ENCODE data around the gene RBBP5. TPM values are rescaled to one million over a fixed set of nuclear protein-coding genes. Genes with fewer than 3 reads are reported as not detected.

RBBP5 gene
- total RNA-seq, 4 donors from 2014 or later: 11.8 to 18.1 (median 15.9) TPM

DNA sequence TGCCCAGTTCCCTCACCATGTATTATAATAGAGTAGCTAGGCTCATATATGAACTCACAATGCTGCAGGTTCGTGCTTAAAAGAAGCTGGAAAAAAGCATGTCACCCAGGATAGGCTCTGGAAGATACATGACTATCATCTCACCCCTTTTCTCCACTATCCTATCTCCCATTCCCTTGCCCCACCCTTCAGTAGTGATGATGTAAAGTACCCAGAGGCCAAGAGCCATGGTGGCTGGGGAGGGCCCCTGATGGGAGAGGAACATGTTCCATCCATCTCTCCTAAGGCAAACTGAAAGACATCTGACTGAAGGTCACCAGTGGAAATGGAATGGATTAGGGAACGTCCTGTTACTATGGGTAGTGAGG lies 20.3 kb upstream of the RBBP5 start:
- no peak for TF ChIP-seq EP300 (IDR thresholded peaks at IDR 0.05)
- TF ChIP-seq, protein P1, sequence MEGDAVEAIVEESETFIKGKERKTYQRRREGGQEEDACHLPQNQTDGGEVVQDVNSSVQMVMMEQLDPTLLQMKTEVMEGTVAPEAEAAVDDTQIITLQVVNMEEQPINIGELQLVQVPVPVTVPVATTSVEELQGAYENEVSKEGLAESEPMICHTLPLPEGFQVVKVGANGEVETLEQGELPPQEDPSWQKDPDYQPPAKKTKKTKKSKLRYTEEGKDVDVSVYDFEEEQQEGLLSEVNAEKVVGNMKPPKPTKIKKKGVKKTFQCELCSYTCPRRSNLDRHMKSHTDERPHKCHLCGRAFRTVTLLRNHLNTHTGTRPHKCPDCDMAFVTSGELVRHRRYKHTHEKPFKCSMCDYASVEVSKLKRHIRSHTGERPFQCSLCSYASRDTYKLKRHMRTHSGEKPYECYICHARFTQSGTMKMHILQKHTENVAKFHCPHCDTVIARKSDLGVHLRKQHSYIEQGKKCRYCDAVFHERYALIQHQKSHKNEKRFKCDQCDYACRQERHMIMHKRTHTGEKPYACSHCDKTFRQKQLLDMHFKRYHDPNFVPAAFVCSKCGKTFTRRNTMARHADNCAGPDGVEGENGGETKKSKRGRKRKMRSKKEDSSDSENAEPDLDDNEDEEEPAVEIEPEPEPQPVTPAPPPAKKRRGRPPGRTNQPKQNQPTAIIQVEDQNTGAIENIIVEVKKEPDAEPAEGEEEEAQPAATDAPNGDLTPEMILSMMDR (IDR thresholded peaks at IDR 0.05): no peak
- TF ChIP-seq POLR2AphosphoS5 (IDR thresholded peaks at IDR 0.05): no peak
- no peak for TF ChIP-seq POLR2A (IDR thresholded peaks at IDR 0.05)
- no peaks in the 10 kb centered on the region for H3K27me3 ChIP-seq
- peaks cover 0 to 14% of the 10 kb centered on the region in 2 donors for H3K36me3 ChIP-seq
- H3K4me1 ChIP-seq: peaks cover 0 to 28% (median 5%) of the 10 kb centered on the region in 3 donors
- peak overlapping the region in 1 of 4 donors; percentile 42 for H3K27ac ChIP-seq
- WGBS, 2 donors (ENCODE audit: low coverage in 1 of 2): 46% methylated on average over 2 of the region's 2 CpGs; no CpG with 5 or more reads in 1 of the 2 donors
- no peak overlapping the region for H3K4me3 ChIP-seq
- ATAC-seq: no peak
- no peaks in the 10 kb centered on the region for H3K9me3 ChIP-seq

- ATAC-seq: peak; percentile 64
- WGBS, 2 donors (ENCODE audit: low coverage in 1 of 2): 16 to 24% methylated on average over 9 to 10 of the region's 12 CpGs
- H3K4me1 ChIP-seq: peaks cover 0 to 28% (median 5%) of the 10 kb centered on the region in 3 donors
- H3K27me3 ChIP-seq: no peaks in the 10 kb centered on the region
- peak overlapping the region in 1 of 4 donors; percentile 42 for H3K27ac ChIP-seq
- peaks cover 0 to 8% of the 10 kb centered on the region in 2 donors for H3K36me3 ChIP-seq
- H3K9me3 ChIP-seq: no peaks in the 10 kb centered on the region
- TF ChIP-seq EP300 (IDR thresholded peaks at IDR 0.05): no peak
- TF ChIP-seq POLR2AphosphoS5 (IDR thresholded peaks at IDR 0.05): peak; percentile 19
- TF ChIP-seq, protein P1 (IDR thresholded peaks at IDR 0.05): peak; percentile 73 to 84 (median 76)
- no peak for TF ChIP-seq POLR2A (IDR thresholded peaks at IDR 0.05)
- no peak overlapping the region for H3K4me3 ChIP-seq
Measured at GRCh38 chr1:205141236-205142101, 19.7 kb upstream of the RBBP5 start.

DNA sequence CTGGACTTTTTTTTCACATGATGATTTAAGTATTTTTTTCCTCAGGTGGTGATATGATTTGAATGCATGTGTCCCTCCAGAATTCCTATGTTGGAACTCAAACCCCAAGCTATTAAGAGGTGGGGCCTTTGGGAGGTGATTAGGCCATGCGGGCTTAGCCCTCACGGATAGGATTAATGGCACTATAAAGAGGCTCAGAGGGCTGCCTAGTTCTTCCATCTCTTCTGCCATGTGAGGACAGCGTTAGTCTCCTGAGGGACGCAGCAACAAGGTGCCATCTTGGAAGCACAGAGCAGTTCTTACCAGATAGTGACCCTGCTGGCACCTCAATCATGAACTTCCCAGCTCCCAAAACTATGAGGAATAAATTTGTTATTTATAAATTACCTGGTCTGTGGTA lies 18.3 kb upstream of the RBBP5 start:
- H3K36me3 ChIP-seq: no peaks in the 10 kb centered on the region
- 77 to 100% methylated on average over 1 to 4 of the region's 4 CpGs for WGBS, 2 donors (ENCODE audit: low coverage in 1 of 2)
- peaks cover 0 to 26% (median 5%) of the 10 kb centered on the region in 3 donors for H3K4me1 ChIP-seq
- no peak for ATAC-seq
- H3K9me3 ChIP-seq: no peaks in the 10 kb centered on the region
- TF ChIP-seq, protein P1 (IDR thresholded peaks at IDR 0.05): no peak
- TF ChIP-seq POLR2AphosphoS5 (IDR thresholded peaks at IDR 0.05) (no peak), EP300 (IDR thresholded peaks at IDR 0.05) (no peak), POLR2A (IDR thresholded peaks at IDR 0.05) (no peak)
- H3K4me3 ChIP-seq: no peak overlapping the region
- no peak overlapping the region for H3K27ac ChIP-seq
- no peaks in the 10 kb centered on the region for H3K27me3 ChIP-seq

GRCh38 chr1:205137901-205138300 lies 16.1 kb upstream of the RBBP5 start:
- WGBS, 2 donors (ENCODE audit: low coverage in 1 of 2): 63 to 68% methylated on average over 3 of the region's 3 CpGs
- no peak overlapping the region for H3K27ac ChIP-seq
- TF ChIP-seq POLR2AphosphoS5 (IDR thresholded peaks at IDR 0.05) (no peak), POLR2A (IDR thresholded peaks at IDR 0.05) (no peak), EP300 (IDR thresholded peaks at IDR 0.05) (no peak)
- TF ChIP-seq, protein P1 (IDR thresholded peaks at IDR 0.05): no peak
- no peak overlapping the region for H3K4me3 ChIP-seq
- H3K9me3 ChIP-seq: no peaks in the 10 kb centered on the region
- ATAC-seq: no peak
- H3K27me3 ChIP-seq: no peaks in the 10 kb centered on the region
- H3K36me3 ChIP-seq: no peaks in the 10 kb centered on the region
- peaks cover 0 to 10% (median 3%) of the 10 kb centered on the region in 3 donors for H3K4me1 ChIP-seq

DNA sequence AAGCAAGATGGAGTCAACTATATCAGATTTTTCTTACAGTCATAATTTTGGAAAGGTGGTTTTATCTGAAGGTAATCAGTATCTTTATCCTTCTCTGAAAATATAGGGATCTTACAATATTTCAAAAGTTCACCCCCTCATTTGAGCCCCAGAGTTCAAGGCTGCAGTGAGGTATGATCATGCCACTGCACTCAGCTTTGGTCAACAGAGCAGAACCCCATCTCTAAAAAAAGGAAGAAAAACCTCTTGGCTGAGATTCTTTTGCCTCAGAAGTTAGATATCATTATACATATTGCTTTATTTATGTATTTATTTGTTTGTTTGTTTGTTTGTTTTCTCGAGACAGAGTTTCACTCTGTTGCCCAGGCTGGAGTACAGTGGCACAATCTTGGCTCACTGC lies 11.5 kb upstream of the RBBP5 start:
- H3K27me3 ChIP-seq: peaks cover 3% of the 10 kb centered on the region
- H3K4me3 ChIP-seq: no peak overlapping the region
- no peaks in the 10 kb centered on the region for H3K4me1 ChIP-seq
- no peaks in the 10 kb centered on the region for H3K9me3 ChIP-seq
- no peak overlapping the region for H3K27ac ChIP-seq
- 55% methylated on average over 1 of the region's 1 CpG; no CpG with 5 or more reads in 1 of the 2 donors for WGBS, 2 donors (ENCODE audit: low coverage in 1 of 2)
- TF ChIP-seq, protein P1 (IDR thresholded peaks at IDR 0.05): no peak
- TF ChIP-seq POLR2A (IDR thresholded peaks at IDR 0.05): no peak
- no peak for TF ChIP-seq POLR2AphosphoS5 (IDR thresholded peaks at IDR 0.05)
- no peak for TF ChIP-seq EP300 (IDR thresholded peaks at IDR 0.05)
- ATAC-seq: no peak
- H3K36me3 ChIP-seq: no peaks in the 10 kb centered on the region
